LHCN-M2 (cell line): ENCODE results near the gene SGMS1. TPM values are rescaled to one million over a fixed set of nuclear protein-coding genes. Genes with fewer than 3 reads are reported as not detected.
"Not testable (repeated sequence)": the region's sequence is repeated elsewhere in the genome, so short reads cannot be mapped to it uniquely, and the experiment has no call there.

Experiments
- DNase-seq: peaks from one replicate; pipeline ENCODE4 v3.0.0-alpha.2; 2012; ENCODE audit warnings: low read depth
- total RNA-seq: library from RNA; depleted of rRNA; stranded (reverse); fragments of >200 nt; gene quantifications from 2 replicates; pipeline ENCODE4 v1.2.3, GENCODE V29; 2014

SGMS1 gene
- total RNA-seq, 1 experiment from 2014 or later: 32.6 TPM

GRCh38 chr10:50426485-50426884 lies 197.3 kb downstream of the SGMS1 start:
- no peak for DNase-seq

- DNase-seq: not testable (repeated sequence)
These were observed 198.5 kb downstream of the SGMS1 start for GRCh38 chr10:50425215-50425614.

DNA sequence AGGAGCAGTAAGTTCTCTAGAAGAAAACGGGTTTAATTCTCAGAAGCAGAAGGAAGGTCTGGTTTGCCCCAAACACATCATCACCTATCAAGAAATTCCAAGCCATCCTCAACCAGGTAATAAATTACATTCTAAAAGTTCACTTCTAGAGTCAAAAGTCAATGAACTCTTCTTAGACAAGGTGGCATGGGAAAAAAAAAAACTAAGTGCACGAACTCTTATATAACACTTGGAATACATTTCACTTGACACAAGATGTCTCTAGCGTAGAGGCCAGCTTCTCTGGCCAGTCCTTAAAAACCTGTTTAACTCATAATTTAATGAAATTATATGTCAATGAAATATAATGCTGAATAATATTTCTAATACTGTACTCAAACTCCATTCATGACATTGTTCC lies 200.3 kb downstream of the SGMS1 start:
- DNase-seq: no peak

GRCh38 chr10:50422259-50422658 lies 201.5 kb downstream of the SGMS1 start:
- peak; percentile 24 for DNase-seq

DNA sequence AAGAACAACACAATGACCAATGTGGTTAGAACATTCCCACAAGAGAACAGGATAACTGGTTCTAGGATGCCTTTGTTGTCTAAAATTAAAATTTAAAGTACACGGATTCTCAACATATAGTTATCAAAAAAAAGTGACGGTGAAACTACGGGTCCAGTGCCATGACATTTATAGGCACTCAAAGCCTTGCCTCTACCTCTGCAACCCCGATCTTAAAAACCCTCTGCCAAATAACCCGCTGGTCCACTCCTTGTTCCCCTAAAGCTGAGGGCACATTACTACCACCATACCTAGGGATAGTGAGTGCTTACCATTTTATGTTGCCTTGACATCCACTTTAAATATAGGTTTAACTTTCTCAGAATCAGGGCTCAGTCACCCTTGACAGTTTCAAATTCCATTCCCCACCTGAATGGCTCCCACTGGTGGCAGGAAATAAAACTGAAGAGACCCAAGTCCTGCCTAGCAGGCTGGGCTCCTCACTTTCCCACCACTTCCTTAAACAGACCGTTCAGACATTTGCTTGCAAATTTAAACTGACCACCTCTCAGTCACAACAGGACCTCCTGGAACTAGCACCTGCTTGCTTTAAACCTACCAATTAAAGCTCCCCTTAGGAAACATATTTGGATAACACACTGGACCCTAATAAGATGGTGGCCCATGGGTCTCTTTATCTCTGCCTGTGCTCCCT lies 202.6 kb downstream of the SGMS1 start:
- DNase-seq: peak; percentile 41

- DNase-seq: no peak
These were observed 203.6 kb downstream of the SGMS1 start for GRCh38 chr10:50420196-50420595.

- no peak for DNase-seq
These were observed 204.0 kb downstream of the SGMS1 start for GRCh38 chr10:50419756-50420155.

DNA sequence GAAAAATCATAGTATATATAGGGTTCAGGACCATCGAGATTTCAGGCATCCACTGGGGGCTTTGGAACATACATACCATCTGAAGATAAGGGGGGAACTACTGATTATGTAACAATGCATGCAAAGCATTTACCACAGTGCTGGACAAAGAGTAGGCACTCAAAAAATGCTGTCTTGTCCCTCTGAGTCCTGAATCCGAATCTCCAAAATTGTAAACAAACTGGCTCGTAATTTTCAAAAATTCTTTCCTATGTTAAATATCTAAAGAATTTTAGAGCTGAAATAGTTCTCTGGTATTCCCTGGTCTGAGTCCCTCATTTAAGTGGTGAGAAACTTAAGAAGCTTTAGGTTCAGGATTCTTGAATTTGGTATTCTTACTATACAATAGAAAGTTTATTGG lies 204.7 kb downstream of the SGMS1 start:
- DNase-seq: no peak

GRCh38 chr10:50417886-50418830 lies 205.6 kb downstream of the SGMS1 start:
- peak; percentile 89 for DNase-seq

DNA sequence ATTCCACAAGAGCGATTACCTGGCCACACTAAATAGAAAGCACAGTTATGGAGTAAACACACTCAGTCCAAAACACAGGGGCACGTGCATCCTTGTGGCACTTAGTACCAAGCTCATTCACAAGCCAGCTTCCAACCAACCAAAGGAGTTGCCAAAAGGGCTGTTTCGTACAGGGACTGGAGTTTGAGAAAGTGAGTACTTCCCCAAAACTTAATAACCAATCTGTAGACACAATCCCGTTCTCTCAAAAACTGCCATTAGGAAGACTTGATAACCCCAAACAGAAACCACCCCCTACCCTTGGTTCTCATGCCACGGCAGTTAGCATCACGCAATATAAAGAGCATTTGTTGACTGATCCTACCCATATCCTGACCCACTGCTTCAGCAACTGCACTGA lies 206.3 kb downstream of the SGMS1 start:
- no peak for DNase-seq

GRCh38 chr10:50416881-50417280 lies 206.9 kb downstream of the SGMS1 start:
- no peak for DNase-seq

DNA sequence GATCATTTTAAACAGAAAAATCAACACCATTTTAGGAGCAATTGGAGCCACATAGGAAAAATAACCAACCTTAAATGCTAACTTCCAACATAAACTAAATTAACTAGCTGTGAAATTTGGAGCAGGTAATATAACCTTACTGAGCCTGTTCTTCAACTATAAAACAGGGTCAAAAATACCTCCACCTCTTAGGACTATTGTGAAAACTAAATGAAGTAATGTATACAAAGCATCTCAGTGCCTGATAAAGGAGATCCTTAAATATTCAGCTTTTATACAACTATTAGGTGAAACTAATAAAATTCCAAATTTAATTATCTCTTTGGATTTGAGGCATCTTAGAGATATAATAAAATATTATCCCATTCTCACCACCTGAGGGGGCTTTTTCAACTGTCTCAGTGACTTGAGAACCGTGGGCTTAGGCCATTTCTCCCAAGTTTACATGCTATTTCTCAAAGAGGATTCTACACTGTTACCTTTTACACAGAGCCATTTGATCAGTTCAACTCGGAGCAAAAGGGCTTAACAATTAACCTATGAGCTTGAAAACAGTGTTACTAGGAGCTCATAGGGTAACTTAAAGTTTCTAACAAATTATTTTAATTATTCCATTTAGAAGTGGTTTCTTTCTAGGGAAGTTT lies 207.5 kb downstream of the SGMS1 start:
- DNase-seq: no peak

GRCh38 chr10:50415292-50415691 lies 208.5 kb downstream of the SGMS1 start:
- DNase-seq: no peak

- peak; percentile 59 for DNase-seq
These were observed 213.5 kb downstream of the SGMS1 start for GRCh38 chr10:50410066-50410811.

DNA sequence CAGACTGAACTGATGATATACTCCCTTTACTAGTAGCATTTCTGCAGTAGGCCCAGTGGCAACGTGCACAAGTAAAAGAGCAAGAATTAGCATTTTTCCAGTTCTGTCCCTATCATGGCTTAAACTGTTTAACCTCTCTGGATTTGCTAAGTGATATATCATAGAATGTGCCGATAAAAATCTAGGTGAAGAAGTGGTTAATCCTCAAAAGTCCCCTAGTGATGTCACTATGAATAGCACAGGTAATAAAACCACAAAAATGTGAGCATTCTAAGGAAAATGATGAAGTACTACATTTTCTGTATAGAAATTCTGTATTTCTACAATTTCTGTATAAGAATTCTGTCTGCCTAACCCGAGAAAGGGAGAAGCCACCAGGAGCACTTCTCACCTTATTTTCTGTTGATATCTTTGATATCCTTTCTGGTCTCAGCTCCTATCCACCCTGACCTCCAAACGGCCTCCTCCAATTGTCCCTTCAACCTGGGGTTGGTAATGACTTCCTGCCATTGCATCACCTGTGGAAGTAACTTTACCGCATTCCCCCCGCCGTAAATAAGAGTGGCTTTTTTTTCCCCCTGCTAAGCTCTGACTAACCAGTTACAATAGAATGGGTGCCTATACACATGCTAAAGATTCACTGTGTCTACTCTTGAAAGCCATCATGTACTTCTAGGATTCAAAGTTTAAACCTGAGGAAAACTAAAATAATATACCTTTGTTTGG lies 216.5 kb downstream of the SGMS1 start:
- no peak for DNase-seq

GRCh38 chr10:50406457-50407070 lies 217.2 kb downstream of the SGMS1 start:
- DNase-seq: no peak

GRCh38 chr10:50405723-50406122 lies 218.0 kb downstream of the SGMS1 start:
- no peak for DNase-seq

DNA sequence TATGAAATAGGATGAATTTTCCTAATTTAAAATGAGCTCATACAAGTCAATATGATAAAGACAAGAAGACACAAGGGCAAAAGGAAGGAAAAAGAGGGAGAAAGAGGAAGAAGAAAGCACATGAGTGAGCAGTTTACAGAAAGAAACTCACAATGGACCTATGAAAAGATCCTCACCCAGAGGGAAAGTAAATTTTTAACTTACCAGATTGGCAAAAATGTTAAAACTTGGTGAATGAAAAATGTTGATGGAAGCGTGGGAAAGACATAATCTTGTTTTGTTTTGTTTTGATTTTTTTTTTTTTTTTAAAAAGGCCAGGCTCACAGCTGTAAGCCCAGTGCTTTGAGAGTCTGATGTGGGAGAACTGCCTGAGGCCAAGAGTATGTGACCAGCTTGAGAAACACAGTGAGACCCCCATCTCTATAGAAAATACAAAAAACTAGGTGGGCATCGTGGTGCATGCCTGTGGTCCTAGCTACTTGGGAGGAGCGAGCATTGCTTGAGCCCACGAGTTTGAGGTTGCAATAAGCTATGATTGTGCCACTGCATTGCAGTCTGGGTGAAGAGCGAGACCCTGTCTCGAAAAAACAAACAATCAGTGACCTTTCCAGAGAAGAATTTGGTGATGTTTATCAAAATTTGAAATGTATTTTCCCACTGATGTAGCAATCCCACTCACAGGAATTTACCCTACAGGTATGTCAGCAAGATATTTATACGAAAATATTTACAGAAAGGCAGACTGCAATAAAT lies 219.6 kb downstream of the SGMS1 start:
- no peak for DNase-seq

DNA sequence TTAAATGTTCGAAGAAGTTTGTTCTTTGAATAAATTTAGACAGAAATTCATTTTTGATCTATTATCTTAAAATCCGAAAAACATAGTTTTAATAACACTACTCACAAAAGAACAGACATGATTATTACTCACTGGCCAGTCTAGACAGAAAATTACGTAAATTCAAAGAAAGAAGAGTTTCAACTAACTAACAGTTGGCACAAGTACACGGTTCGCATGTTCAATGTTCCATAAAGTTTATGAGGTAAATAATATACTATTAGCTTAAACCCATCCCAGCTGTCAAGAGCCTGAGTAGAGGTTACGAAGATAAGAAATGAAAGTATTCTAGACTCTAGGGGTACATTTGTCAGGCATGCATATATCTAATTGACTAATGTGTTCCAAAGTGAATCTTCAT lies 220.7 kb downstream of the SGMS1 start:
- no peak for DNase-seq

GRCh38 chr10:50402466-50402865 lies 221.3 kb downstream of the SGMS1 start:
- no peak for DNase-seq
